ENCODE results near the gene ONECUT1.

DNA sequence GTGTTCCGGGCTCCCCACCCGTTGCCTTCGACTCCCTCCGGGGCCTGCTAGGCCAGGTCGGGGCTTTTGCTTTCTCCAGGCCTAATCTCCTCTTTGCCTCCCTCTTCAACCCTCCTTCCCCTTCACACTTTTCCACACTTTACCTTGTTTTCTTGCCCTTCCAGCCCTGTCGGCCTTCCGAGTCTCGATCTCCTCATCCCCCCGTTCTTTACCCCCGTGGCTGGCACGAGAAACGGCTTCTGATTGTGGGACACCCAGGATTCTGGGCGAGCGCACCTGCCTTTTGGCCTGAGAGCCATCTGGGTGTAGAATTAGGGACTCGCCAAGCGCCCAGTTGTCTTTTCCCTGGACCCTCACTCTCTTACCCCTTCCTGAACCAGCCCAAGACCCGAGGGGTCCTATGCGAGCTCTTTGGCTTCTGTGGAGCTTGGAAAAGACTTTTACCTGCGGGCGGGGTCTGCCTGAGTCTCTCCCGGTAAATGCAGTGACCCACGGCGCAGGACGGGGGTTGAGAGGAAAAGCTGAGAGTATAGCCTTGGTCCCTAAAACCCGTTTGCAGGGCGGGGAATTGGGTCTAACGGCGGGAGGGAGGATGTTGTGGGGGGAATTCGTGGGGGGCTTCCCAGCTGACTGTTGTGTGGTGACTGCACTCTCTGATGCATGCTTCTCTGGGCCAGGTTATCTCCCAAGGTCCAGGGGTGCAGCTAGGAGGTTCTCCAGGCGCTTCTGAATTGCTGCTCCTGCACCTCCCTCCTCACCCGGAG lies 5.5 kb upstream of the ONECUT1 start:
- TF ChIP-seq, protein P1, sequence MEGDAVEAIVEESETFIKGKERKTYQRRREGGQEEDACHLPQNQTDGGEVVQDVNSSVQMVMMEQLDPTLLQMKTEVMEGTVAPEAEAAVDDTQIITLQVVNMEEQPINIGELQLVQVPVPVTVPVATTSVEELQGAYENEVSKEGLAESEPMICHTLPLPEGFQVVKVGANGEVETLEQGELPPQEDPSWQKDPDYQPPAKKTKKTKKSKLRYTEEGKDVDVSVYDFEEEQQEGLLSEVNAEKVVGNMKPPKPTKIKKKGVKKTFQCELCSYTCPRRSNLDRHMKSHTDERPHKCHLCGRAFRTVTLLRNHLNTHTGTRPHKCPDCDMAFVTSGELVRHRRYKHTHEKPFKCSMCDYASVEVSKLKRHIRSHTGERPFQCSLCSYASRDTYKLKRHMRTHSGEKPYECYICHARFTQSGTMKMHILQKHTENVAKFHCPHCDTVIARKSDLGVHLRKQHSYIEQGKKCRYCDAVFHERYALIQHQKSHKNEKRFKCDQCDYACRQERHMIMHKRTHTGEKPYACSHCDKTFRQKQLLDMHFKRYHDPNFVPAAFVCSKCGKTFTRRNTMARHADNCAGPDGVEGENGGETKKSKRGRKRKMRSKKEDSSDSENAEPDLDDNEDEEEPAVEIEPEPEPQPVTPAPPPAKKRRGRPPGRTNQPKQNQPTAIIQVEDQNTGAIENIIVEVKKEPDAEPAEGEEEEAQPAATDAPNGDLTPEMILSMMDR (IDR thresholded peaks at IDR 0.05), result no peak
- TF ChIP-seq POLR2AphosphoS5 (IDR thresholded peaks at IDR 0.05), result no peak
- no peak for TF ChIP-seq EP300 (IDR thresholded peaks at IDR 0.05)

All from suprapubic skin (tissue), 4 donors.